ENCODE results near the gene ANKRD28. TPM values are rescaled to one million over a fixed set of nuclear protein-coding genes. Genes with fewer than 3 reads are reported as not detected.

Gene ANKRD28
- total and polyA plus RNA-seq, 2 of the 8 experiments (the other 6 are each of a cell fraction or from before 2014, with no cell fraction given) = 39.1 to 61.7 TPM

GRCh38 chr3:15812183-15812582, 14.4 kb upstream of the ANKRD28 start:
- no peak for FAIRE-seq
- H2BK12ac ChIP-seq (ENCODE audit: low read depth, low read length) = no peak overlapping the region
- CTCF ChIA-PET (ENCODE audit: partially characterized antibody) = interaction anchor here (0.7 to 3.1 kb wide), 13 partner anchors 11 to 381 kb away, joined by 3 to 16 read pairs (median 4); partner anchors contain the start of gene ANKRD28
- H2BK20ac ChIP-seq (ENCODE audit: low read length) = no peak overlapping the region
- H3K36me3 ChIP-seq (ENCODE audit: control insufficient read depth in 2 of 4, insufficient read depth in 4 of 4, low read length in 3 of 4) = no peaks in the 10 kb centered on the region
- TF ChIP-seq, protein P1, sequence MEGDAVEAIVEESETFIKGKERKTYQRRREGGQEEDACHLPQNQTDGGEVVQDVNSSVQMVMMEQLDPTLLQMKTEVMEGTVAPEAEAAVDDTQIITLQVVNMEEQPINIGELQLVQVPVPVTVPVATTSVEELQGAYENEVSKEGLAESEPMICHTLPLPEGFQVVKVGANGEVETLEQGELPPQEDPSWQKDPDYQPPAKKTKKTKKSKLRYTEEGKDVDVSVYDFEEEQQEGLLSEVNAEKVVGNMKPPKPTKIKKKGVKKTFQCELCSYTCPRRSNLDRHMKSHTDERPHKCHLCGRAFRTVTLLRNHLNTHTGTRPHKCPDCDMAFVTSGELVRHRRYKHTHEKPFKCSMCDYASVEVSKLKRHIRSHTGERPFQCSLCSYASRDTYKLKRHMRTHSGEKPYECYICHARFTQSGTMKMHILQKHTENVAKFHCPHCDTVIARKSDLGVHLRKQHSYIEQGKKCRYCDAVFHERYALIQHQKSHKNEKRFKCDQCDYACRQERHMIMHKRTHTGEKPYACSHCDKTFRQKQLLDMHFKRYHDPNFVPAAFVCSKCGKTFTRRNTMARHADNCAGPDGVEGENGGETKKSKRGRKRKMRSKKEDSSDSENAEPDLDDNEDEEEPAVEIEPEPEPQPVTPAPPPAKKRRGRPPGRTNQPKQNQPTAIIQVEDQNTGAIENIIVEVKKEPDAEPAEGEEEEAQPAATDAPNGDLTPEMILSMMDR (IDR thresholded peaks at IDR 0.05; ENCODE audit: control extremely low read depth in 1 of 3, insufficient read depth in 1 of 3, low read depth in 1 of 3, low read length in 3 of 3) = peak in 2 of 3 experiments; percentile 16 to 17; a peak in 2 of 4 replicates
- TF ChIP-seq ZNF274 (IDR thresholded peaks at IDR 0.05; ENCODE audit: borderline replicate concordance, extremely low read depth, low read length) (no peak), RAD21 (IDR thresholded peaks at IDR 0.05 in 1 of 2, conservative IDR thresholded peaks at IDR 0.05 in 1 of 2; ENCODE audit: low read depth in 2 of 2, low read length in 2 of 2) (peak in 1 of 2 experiments; percentile 56)
- H2BK15ac ChIP-seq (ENCODE audit: low read length) = no peak overlapping the region
- H4K5ac ChIP-seq (ENCODE audit: insufficient read length, low read depth, low read length) = no peak overlapping the region
- no peaks in the 10 kb centered on the region for H3K9me3 ChIP-seq (ENCODE audit: insufficient read depth in 2 of 2, low read depth in 1 of 2, low read length in 1 of 2)
- no peaks in the 10 kb centered on the region for H4K20me1 ChIP-seq (replicated peaks in 1 of 2; ENCODE audit: control insufficient read depth in 1 of 2, insufficient read depth in 2 of 2, low read length in 2 of 2)
- peaks cover 0 to 4% (median 1%) of the 10 kb centered on the region in 4 experiments; a peak in 2 of 7 replicates for H3K4me1 ChIP-seq (replicated peaks in 1 of 4; ENCODE audit: control insufficient read depth in 3 of 4, insufficient read depth in 4 of 4, low read length in 3 of 4)
- peaks cover 0 to 77% of the 10 kb centered on the region in 2 experiments; a peak in 2 of 4 replicates for H3K79me2 ChIP-seq (ENCODE audit: control insufficient read depth in 1 of 2, insufficient read depth in 2 of 2, low read length in 2 of 2)
- no peak for DNase-seq (ENCODE audit: low read depth in 1 of 2, low spot score in 2 of 2)
- no peaks in the 10 kb centered on the region for H3K27me3 ChIP-seq (replicated peaks in 1 of 4; ENCODE audit: control insufficient read depth in 3 of 4, extremely low read depth in 1 of 4, insufficient read depth in 3 of 4, low read length in 3 of 4)
- no peak overlapping the region for H3K27ac ChIP-seq (ENCODE audit: low read depth, low read length)
- 95% methylated on average over 1 of the region's 1 CpG; no CpG with 5 or more reads in 1 of the 2 experiments for WGBS, 2 experiments (ENCODE audit: extremely low coverage in 1 of 2, insufficient coverage in 1 of 2, insufficient read length in 1 of 2, insufficient replicate concordance in 2 of 2, low coverage in 1 of 2, low lambda C conversion rate in 2 of 2, missing lambda C conversion rate in 1 of 2)
- no peak overlapping the region for H4K91ac ChIP-seq (replicated peaks; ENCODE audit: insufficient read length, low read length)
- no peak overlapping the region for H3K4ac ChIP-seq (replicated peaks; ENCODE audit: insufficient read length, low read depth, low read length)
- H3K23me2 ChIP-seq (ENCODE audit: low read depth, low read length) = no peaks in the 10 kb centered on the region
- POLR2A ChIA-PET (ENCODE audit: partially characterized antibody) = interaction anchor here (2.2 kb wide), 1 partner anchor 211 kb away, joined by 6 read pairs; the partner anchor contains the start of genes BTD and HACL1
- no peak overlapping the region for H2BK120ac ChIP-seq (replicated peaks; ENCODE audit: low read depth, low read length)
- no peak overlapping the region for H4K8ac ChIP-seq (ENCODE audit: extremely low read depth, insufficient read depth, low read length)
- no peak overlapping the region for H3K4me3 ChIP-seq (ENCODE audit: extremely low read depth in 1 of 4, insufficient read depth in 2 of 4, low read depth in 3 of 4, low read length in 4 of 4)
- no peak overlapping the region for H3K9ac ChIP-seq (replicated peaks in 1 of 4; ENCODE audit: extremely low read depth in 1 of 4, low read depth in 3 of 4, low read length in 3 of 4)
- no peaks in the 10 kb centered on the region for H3K79me1 ChIP-seq (ENCODE audit: low read depth, low read length)
- H2AFZ ChIP-seq (ENCODE audit: low read length) = no peak overlapping the region
- no peak overlapping the region for H3K18ac ChIP-seq (ENCODE audit: extremely low read depth, low read length)
- no peak overlapping the region for H3K23ac ChIP-seq (ENCODE audit: insufficient read length)
- no peak overlapping the region for H3K14ac ChIP-seq (ENCODE audit: insufficient read length)
- H3K56ac ChIP-seq (replicated peaks; ENCODE audit: insufficient read length, low read depth, low read length) = no peak overlapping the region
- H2AK5ac ChIP-seq (ENCODE audit: low read depth, low read length) = no peak overlapping the region
- H2BK5ac ChIP-seq (ENCODE audit: low read depth, low read length) = no peak overlapping the region
- H3K4me2 ChIP-seq (ENCODE audit: insufficient read depth in 1 of 2, low read depth in 2 of 2, low read length in 2 of 2) = no peak overlapping the region
